AG09309 (cell line): ENCODE results near the gene STARD9.

Source experiments
- DNase-seq: peaks from one replicate; pipeline ENCODE4 v3.0.0-alpha.2; 2010; ENCODE audit warnings: low read depth
- H3K4me3 ChIP-seq: 2 replicates; pipeline ENCODE4 v1.5.1; 2011; ENCODE audit warnings: mild to moderate bottlenecking, low read depth, low read length, moderate library complexity; ENCODE audit not compliant: control insufficient read depth
- CTCF ChIP-seq: IDR thresholded peaks from 2 replicates; pipeline ENCODE4 v1.5.1; 2011; ENCODE audit warnings: mild to moderate bottlenecking, low read depth, low read length, inconsistent platforms; ENCODE audit not compliant: insufficient read depth, control insufficient read depth; ENCODE audit errors: missing control alignments

Gene STARD9

DNA sequence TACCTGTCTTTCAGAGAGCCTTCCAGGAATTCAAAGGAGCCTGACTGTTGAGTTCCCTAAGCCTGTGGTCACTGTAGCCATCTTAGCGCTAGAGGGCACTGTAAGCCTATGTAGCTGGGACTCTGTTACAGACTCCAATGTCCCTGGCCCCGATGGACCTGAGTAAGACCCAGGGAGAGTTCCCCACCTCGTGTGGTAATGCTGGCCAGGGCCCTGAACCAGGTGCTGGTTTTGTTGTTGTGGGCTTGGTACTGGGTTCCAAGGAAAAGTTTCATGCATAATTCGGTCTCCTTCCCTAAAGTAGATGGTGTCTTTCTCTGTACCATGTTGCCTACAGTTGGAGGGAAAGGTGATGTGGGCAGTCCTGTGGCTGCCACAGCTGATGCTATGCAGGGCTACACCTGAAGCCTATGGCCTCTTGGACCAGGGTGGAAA lies 129.1 kb downstream of the STARD9 start:
- DNase-seq: peak; percentile 31
- TF ChIP-seq CTCF: peak; percentile 93
- H3K4me3 ChIP-seq: no peak overlapping the region

DNA sequence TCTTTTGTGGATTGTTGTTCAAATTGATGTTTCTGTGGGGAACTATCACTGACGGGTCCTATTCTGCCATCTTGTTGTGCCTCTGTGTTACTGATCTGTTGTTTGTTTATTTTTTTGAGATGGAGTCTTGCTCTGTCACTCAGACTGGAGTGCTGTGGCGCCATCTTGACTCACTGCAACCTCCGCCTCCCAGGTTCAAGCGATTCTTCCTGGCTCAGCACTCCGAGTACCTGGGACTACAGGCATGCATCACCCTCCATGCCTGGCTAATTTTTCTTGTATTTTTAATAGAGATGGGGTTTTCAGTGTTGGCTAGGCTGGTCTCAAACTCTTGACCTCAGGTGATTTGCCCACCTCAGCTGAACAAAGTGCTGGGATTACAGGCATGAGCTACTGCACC lies 129.9 kb downstream of the STARD9 start:
- no peak overlapping the region for H3K4me3 ChIP-seq
- TF ChIP-seq CTCF: no peak

DNA sequence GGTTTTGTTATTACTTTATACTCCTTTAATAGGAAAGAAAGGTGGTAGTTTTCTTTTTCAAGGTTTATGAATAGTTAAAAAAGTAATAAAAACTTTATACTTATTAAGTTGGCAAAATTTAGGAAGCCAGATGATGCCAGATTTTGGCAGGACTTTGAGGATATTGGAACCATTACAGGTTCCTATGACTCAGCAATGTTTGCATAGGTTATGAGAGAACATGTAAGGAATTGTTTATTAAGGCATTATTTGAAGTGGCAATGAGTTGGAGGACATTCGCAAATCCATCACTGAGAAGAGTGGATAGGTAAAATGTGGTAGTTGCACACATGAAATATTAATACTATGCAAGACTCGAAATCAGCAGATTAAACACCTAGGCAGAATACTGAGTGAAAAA lies 131.7 kb downstream of the STARD9 start:
- no peak for DNase-seq

More for the DNA sequence above, 129.9 kb downstream of the STARD9 start:
- DNase-seq: no peak

DNA sequence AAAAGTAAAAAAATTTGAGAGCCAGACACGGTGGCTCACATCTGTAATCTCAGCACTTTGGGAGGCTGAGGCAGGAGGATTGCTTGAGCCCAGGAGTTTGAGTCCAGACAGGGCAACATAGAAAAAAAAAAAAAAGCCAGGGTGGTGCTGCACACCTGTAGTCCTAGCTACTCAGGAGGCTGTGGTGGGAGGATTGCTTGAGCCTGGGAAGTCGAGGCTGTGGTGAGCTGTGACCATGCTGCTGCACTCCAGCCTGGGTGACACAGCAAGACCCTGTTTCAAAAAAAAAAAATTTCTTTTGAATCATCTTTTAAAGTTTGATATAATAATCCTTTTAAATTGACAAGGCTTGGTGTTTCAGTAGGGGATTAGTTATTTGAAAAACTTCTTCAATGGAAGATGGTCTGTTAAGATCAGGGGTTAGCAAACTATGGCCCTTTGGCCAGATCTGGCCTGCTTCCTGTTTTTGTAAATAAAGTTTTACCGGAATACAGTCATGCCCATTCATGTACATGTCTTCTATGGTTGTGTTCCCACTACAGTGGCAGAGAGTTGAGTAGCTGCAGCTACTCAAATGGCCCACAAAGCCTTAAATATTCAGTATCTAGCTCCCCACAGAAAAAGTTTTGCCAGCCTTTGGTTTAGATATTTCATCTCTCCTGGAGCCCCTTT lies 132.6 kb downstream of the STARD9 start:
- DNase-seq: no peak
- no peak for TF ChIP-seq CTCF
- no peak overlapping the region for H3K4me3 ChIP-seq

More for the DNA sequence above, 131.7 kb downstream of the STARD9 start:
- no peak for TF ChIP-seq CTCF
- H3K4me3 ChIP-seq: no peak overlapping the region

- TF ChIP-seq CTCF: no peak
- H3K4me3 ChIP-seq: no peak overlapping the region
- no peak for DNase-seq
Measured at GRCh38 chr15:42710662-42711061, 135.3 kb downstream of the STARD9 start.

DNA sequence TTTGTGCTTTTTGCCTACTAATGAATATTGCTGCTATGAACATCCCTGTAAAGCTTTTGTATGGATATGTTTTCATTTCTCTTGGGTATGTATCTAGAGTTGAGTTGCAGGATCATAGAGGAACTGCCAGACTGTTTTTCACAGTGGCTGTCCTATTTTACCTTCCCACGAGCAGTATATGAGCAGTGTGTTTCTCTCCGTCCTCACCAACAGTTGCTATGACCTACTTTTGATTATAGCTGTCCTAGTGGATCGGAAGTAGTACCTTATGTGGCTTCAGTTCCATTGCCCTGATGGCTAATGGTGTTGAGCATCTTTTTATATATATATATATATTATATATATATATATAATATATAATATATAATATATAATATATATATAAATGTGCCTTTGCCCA lies 136.3 kb downstream of the STARD9 start:
- no peak for DNase-seq
- no peak for TF ChIP-seq CTCF

DNA sequence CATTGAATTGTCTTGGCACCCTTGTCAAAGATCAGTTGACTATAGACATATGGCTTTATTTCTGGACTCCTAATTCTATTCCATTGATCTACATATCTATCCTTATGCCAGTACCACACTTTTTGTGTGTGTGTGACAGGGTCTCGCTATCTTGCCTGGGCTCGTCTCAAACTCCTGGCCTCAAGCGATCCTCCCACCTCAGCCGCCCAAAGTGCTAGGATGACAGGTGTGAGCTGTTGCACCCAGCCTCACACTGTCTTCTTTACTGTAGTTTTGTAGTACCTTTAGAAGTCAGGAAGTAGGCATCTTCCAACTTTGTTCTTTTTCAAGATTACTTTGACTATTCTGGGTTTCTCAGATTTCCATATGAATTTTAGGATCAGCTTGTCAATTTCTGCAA lies 137.2 kb downstream of the STARD9 start:
- no peak for TF ChIP-seq CTCF
- DNase-seq: no peak
- no peak overlapping the region for H3K4me3 ChIP-seq

More for the DNA sequence above, 136.3 kb downstream of the STARD9 start:
- no peak overlapping the region for H3K4me3 ChIP-seq
